Endodermal cell (in vitro differentiated cells): Measurements from ENCODE around the gene CHRD. TPM values are rescaled to one million over a fixed set of nuclear protein-coding genes. Genes with fewer than 3 reads are reported as not detected.

Source experiments
- DNase-seq: peaks from one replicate; pipeline ENCODE4 v3.0.0-alpha.2; 2017
- H3K27ac ChIP-seq: 2 replicates; pipeline ENCODE4 v1.5.1; 2013; ENCODE audit warnings: mild to moderate bottlenecking, low read depth, low read length, moderate library complexity
- H3K27me3 ChIP-seq: 2 replicates; pipeline ENCODE4 v1.6.1; 2013; ENCODE audit warnings: mild to moderate bottlenecking, low read length, moderate library complexity; ENCODE audit not compliant: insufficient read depth, control insufficient read depth, poor library complexity, severe bottlenecking
- H3K36me3 ChIP-seq: 2 replicates; pipeline ENCODE4 v1.7.0; 2013; ENCODE audit warnings: mild to moderate bottlenecking, low read length, moderate library complexity; ENCODE audit not compliant: control insufficient read depth, insufficient read depth
- H3K4me1 ChIP-seq: one replicate; pipeline ENCODE4 v1.7.0; 2013; ENCODE audit warnings: low read length; ENCODE audit not compliant: control insufficient read depth, insufficient read depth
- H3K4me3 ChIP-seq: 2 replicates; pipeline ENCODE4 v1.5.1; 2013; ENCODE audit warnings: mild to moderate bottlenecking, low read length, moderate library complexity
- H3K9ac ChIP-seq: 2 replicates; pipeline ENCODE4 v1.6.1; 2013; ENCODE audit warnings: mild to moderate bottlenecking, low read length, moderate library complexity; ENCODE audit not compliant: poor library complexity, severe bottlenecking; ENCODE audit errors: extremely low read depth
- H3K9me3 ChIP-seq: 2 replicates; pipeline ENCODE4 v1.6.1; 2013; ENCODE audit warnings: mild to moderate bottlenecking, low read length, moderate library complexity; ENCODE audit not compliant: control insufficient read depth
- H3K27ac Mint-ChIP-seq: 2 replicates; pipeline ENCODE4 v1.8.0; 2020; ENCODE audit warnings: mixed read lengths
- H3K27me3 Mint-ChIP-seq: 2 replicates; pipeline ENCODE4 v1.8.0; 2021; ENCODE audit warnings: mild to moderate bottlenecking, mixed read lengths; ENCODE audit not compliant: insufficient read depth
- H3K36me3 Mint-ChIP-seq: 2 replicates; pipeline ENCODE4 v1.8.0; 2020; ENCODE audit warnings: low read depth, mixed read lengths
- H3K4me1 Mint-ChIP-seq: 2 replicates; pipeline ENCODE4 v1.8.0; 2020; ENCODE audit warnings: mixed read lengths
- H3K4me3 Mint-ChIP-seq: 2 replicates; pipeline ENCODE4 v1.8.0; 2020; ENCODE audit warnings: mild to moderate bottlenecking, moderate library complexity, mixed read lengths
- H3K9me3 Mint-ChIP-seq: 2 replicates; pipeline ENCODE4 v1.8.0; 2020; ENCODE audit warnings: mild to moderate bottlenecking, mixed read lengths
- WGBS, 2 experiments: methylation state at CpG; one replicate each; pipeline versions ENCODE4 v1.1.5 to v1.1.7; 2013; ENCODE audit warnings: missing lambda C conversion rate in 2 of 2, mixed read lengths in 1 of 2; ENCODE audit not compliant: insufficient coverage in 1 of 2, insufficient read length in 1 of 2; 5-methylcytosine and 5-hydroxymethylcytosine counted together
- long read RNA-seq, 4 experiments: library from polyadenylated mRNA in 2 of 4; library from RNA in 1 of 4; library from capped mRNA in 1 of 4; stranded (forward) in 3 of 4; unstranded in 1 of 4; transcript quantifications; one replicate each; pipeline ENCODE4 v2.0.0, GENCODE V29; 2020 to 2021; ENCODE audit warnings: inconsistent platforms in 1 of 4
- polyA plus RNA-seq, 2 experiments: library from polyadenylated mRNA; stranded (reverse); fragments of 50-300 nt; gene quantifications; one replicate each; pipeline ENCODE4 v1.2.3, GENCODE V29; 2013
- total RNA-seq, 2 donors: library from RNA; stranded (reverse); fragmentation: NEBNext Ultra II Directional in 1 of 2; extraction: Animal tissue kit (Norgen Biotek cat#: 25700) in 1 of 2; gene quantifications; 2 replicates in 1 of 2; 3 replicates in 1 of 2; pipeline ENCODE4 v1.2.1, GENCODE V29; 2021
- TF ChIP-seq, protein P1 (sequence below): fragments of 200-600 bp; sonication (generic); conservative IDR thresholded peaks from 2 replicates; pipeline ENCODE4 v1.5.0; 2021; ENCODE audit warnings: antibody characterized with exemption, mild to moderate bottlenecking

CHRD gene
- total RNA-seq, result 10 to 100 TPM in 1 of 2 donors, 1 to 10 TPM in 1; 5.0 to 17.4 TPM
- 8.2 TPM for polyA plus RNA-seq (2013, experiment 1 of 2)
- polyA plus RNA-seq (2013, experiment 2 of 2), result 6.7 TPM
- long read RNA-seq, experiment 1, result 0 reads
- long read RNA-seq, experiment 2, partial matches to known transcripts, result 0 of 2 reads
- long read RNA-seq, experiment 2, other reads (novel, unspliced or antisense), result 2 of 2 reads
- long read RNA-seq, experiment 3, transcript CHRD-201 (23 exons, 3,521 nt), result major isoform, 8 of 19 reads
- long read RNA-seq, experiment 3, partial matches to known transcripts, result 4 of 19 reads
- long read RNA-seq, experiment 3, other reads (novel, unspliced or antisense), result 5 of 19 reads
- long read RNA-seq, experiment 4, result 0 reads

DNA sequence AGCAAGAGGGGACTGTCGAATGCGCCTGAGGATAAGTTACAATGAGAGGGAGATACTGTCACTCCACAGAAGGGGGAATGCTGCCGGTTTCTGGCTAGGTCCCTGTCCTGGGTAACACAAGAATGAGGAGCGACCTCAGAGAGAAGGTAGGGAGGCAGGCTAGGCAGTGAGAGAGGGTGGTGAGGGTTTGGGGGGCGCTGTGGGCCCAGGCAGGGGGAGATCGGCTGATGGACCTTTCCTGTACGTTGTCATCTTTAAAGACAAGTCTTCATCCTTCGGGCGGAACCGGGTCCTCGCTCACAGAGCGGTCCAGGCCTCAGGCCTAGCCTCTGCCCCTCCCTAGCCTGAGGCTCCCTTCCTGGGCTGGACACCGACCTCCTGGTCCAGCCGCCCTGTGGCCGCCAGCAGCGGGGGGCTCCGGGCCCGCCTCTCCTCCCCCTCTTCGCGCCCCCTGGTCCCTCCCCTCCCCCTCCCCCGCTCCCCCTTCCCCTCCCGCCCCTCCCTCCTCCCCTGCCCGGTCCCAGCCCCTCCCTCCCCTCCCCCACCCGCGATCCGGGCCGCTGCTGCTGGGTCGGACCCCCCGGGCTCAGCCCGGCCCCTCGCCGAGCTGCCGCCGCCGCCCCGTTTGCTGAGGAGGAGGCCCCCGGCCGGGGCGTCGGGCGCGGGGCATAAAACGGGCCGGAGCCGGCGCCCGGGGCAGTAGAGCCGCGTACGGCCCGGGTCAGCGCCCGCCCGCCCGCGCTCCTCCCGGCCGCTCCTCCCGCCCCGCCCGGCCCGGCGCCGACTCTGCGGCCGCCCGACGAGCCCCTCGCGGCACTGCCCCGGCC, at the start of gene CHRD:
TSS of gene CHRD (plus strand) at position 697 of the 827 bp plus-strand sequence. CDS start 265 bp downstream, outside the sequence.
- peaks cover 46% of the 10 kb centered on the region for H3K27me3 ChIP-seq
- H3K4me1 ChIP-seq, result peaks cover 6% of the 10 kb centered on the region
- Mint-ChIP-seq H3K4me3 (peak within 1 kb of the TSS; percentile 58), H3K27me3 (peaks cover 60% of the 10 kb centered on the region), H3K4me1 (peaks cover 33% of the 10 kb centered on the region), H3K9me3 (no peaks in the 10 kb centered on the region), H3K36me3 (no peaks in the 10 kb centered on the region), H3K27ac (no peak within 1 kb of the TSS)
- TF ChIP-seq, protein P1, sequence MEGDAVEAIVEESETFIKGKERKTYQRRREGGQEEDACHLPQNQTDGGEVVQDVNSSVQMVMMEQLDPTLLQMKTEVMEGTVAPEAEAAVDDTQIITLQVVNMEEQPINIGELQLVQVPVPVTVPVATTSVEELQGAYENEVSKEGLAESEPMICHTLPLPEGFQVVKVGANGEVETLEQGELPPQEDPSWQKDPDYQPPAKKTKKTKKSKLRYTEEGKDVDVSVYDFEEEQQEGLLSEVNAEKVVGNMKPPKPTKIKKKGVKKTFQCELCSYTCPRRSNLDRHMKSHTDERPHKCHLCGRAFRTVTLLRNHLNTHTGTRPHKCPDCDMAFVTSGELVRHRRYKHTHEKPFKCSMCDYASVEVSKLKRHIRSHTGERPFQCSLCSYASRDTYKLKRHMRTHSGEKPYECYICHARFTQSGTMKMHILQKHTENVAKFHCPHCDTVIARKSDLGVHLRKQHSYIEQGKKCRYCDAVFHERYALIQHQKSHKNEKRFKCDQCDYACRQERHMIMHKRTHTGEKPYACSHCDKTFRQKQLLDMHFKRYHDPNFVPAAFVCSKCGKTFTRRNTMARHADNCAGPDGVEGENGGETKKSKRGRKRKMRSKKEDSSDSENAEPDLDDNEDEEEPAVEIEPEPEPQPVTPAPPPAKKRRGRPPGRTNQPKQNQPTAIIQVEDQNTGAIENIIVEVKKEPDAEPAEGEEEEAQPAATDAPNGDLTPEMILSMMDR, result no peak
- no peak for DNase-seq
- no peak within 1 kb of the TSS for H3K9ac ChIP-seq
- peak within 1 kb of the TSS; percentile 64 for H3K4me3 ChIP-seq
- no peaks in the 10 kb centered on the region for H3K36me3 ChIP-seq
- 11 to 63% methylated on average over 3 to 46 of the region's 71 CpGs for WGBS, 2 experiments
- no peaks in the 10 kb centered on the region for H3K9me3 ChIP-seq
- no peak within 1 kb of the TSS for H3K27ac ChIP-seq

DNA sequence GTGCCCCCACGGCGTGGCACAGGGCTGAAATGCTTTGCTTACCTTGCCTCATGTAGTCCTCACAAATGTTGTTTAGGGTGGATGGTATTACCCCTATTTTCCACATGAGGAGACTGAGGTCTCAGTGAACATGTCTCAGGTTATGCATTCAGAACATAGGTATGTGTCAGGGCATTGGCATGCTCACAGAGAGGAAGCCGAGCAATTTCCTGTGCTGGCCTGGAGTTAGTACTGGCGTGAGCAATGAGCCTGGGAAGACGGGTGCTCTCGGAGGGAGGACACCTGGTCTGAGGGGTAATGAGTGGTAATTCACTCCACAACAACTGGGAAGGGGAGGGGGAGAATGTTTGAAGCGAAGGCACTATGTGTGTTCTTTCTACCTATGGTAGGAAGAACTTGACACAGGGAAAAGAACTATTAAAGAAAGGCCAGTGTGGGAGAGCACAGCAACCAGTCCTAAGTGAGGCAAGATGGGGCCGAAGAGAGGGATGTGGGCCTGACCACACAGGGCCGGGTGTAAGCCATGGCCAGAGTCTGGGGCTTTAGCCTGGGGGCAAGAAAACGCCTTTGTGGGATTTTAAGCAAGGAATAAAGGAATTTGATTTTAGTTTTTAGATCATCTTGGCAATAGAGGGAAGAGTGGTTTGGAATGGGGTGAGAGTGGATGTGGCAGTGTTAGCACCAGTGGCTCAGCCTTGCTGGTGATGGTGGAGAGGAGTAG, 47.3 kb upstream of the CHRD start:
- TF ChIP-seq, protein P1, result no peak
- H3K4me3 ChIP-seq, result no peak overlapping the region
- H3K9ac ChIP-seq, result no peak overlapping the region
- H3K27ac Mint-ChIP-seq, result peak overlapping the region; percentile 83
- peaks cover 77% of the 10 kb centered on the region for H3K36me3 ChIP-seq
- peak overlapping the region; percentile 8 for H3K27ac ChIP-seq
- DNase-seq, result no peak
- H3K9me3 ChIP-seq, result no peaks in the 10 kb centered on the region
- H3K4me3 Mint-ChIP-seq, result no peak overlapping the region
- H3K27me3 Mint-ChIP-seq, result no peaks in the 10 kb centered on the region
- no peaks in the 10 kb centered on the region for H3K27me3 ChIP-seq
- H3K36me3 Mint-ChIP-seq, result peaks cover 71% of the 10 kb centered on the region
- no peaks in the 10 kb centered on the region for H3K9me3 Mint-ChIP-seq
- WGBS, 2 experiments, result 93 to 100% methylated on average over 7 to 10 of the region's 10 CpGs
- no peaks in the 10 kb centered on the region for H3K4me1 ChIP-seq
- peaks cover 9% of the 10 kb centered on the region for H3K4me1 Mint-ChIP-seq

DNA sequence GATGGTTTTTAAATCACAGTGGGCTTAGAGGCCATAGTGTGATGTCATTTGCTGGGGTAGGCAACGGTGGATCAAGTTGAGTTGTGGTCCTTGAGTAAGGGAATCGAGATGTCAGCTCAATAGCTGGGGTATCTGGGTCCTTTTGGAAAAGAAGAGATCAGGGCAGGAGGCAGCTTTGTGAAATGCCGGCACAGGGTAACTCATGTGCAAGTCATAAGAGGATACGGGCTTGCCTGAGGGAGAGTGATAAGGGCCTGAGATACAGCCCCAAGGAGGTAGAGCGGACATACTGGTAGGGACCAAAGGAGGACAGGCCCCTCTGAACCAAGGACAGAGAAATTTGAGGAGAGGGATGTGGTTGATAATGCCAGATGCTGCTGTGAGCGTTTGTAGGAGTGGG, 46.7 kb upstream of the CHRD start:
- 94 to 96% methylated on average over 6 of the region's 6 CpGs for WGBS, 2 experiments
- peak overlapping the region; percentile 5 for H3K27ac ChIP-seq
- no peaks in the 10 kb centered on the region for H3K4me1 ChIP-seq

More for the DNA sequence above, 46.7 kb upstream of the CHRD start:
- no peaks in the 10 kb centered on the region for H3K9me3 Mint-ChIP-seq
- peaks cover 9% of the 10 kb centered on the region for H3K4me1 Mint-ChIP-seq
- H3K9ac ChIP-seq, result no peak overlapping the region
- TF ChIP-seq, protein P1, result no peak
- no peak overlapping the region for H3K4me3 ChIP-seq
- peak overlapping the region; percentile 83 for H3K27ac Mint-ChIP-seq
- peaks cover 64% of the 10 kb centered on the region for H3K36me3 Mint-ChIP-seq
- peaks cover 3% of the 10 kb centered on the region for H3K27me3 Mint-ChIP-seq
- H3K4me3 Mint-ChIP-seq, result no peak overlapping the region
- H3K36me3 ChIP-seq, result peaks cover 70% of the 10 kb centered on the region
- no peaks in the 10 kb centered on the region for H3K27me3 ChIP-seq
- DNase-seq, result no peak
- H3K9me3 ChIP-seq, result no peaks in the 10 kb centered on the region
